Liver (tissue), 9 donors: Measurements from ENCODE around the gene ZMYND19. TPM values are rescaled to one million over a fixed set of nuclear protein-coding genes. Genes with fewer than 3 reads are reported as not detected.

Experiments
- DNase-seq: peaks from one replicate; pipeline ENCODE4 v3.0.0-alpha.2; 2017; ENCODE audit warnings: low spot score
- H3K27ac ChIP-seq, 2 donors: one replicate each; pipeline ENCODE4 v1.7.0; 2013; ENCODE audit warnings: inconsistent platforms in 2 of 2, low read length in 2 of 2, control low read depth in 1 of 2, low read depth in 1 of 2, mild to moderate bottlenecking in 1 of 2
- H3K27me3 ChIP-seq, 4 donors: one replicate each; pipeline versions ENCODE4 v1.6.1 to v1.7.0; 2013; ENCODE audit warnings: low read length in 3 of 4, inconsistent platforms in 1 of 4, mild to moderate bottlenecking in 1 of 4, moderate library complexity in 1 of 4; ENCODE audit not compliant: control insufficient read depth in 4 of 4, insufficient read depth in 4 of 4
- H3K36me3 ChIP-seq, 4 donors: one replicate each; pipeline versions ENCODE4 v1.6.1 to v1.7.0; 2013; ENCODE audit warnings: low read length in 3 of 4, mild to moderate bottlenecking in 3 of 4, low read depth in 1 of 4, moderate library complexity in 1 of 4; ENCODE audit not compliant: control insufficient read depth in 4 of 4, insufficient read depth in 3 of 4
- H3K4me1 ChIP-seq, 4 donors: one replicate each; pipeline versions ENCODE4 v1.6.1 to v1.7.0; 2013; ENCODE audit warnings: low read length in 3 of 4, mild to moderate bottlenecking in 3 of 4, moderate library complexity in 1 of 4; ENCODE audit not compliant: control insufficient read depth in 4 of 4, insufficient read depth in 4 of 4
- H3K4me3 ChIP-seq, 3 donors: one replicate each; pipeline versions ENCODE4 v1.6.1 to v1.7.0; 2013; ENCODE audit warnings: low read length in 3 of 3, control low read depth in 1 of 3, low read depth in 1 of 3, mild to moderate bottlenecking in 1 of 3
- H3K9ac ChIP-seq, 2 donors: one replicate each; pipeline ENCODE4 v1.7.0; 2013; ENCODE audit warnings: low read length in 2 of 2, mild to moderate bottlenecking in 2 of 2, moderate library complexity in 2 of 2, control low read depth in 1 of 2, low read depth in 1 of 2
- H3K9me3 ChIP-seq, 4 donors: one replicate each; pipeline versions ENCODE4 v1.6.1 to v1.7.0; 2013; ENCODE audit warnings: low read length in 3 of 4; ENCODE audit not compliant: control insufficient read depth in 4 of 4
- EGR1 ChIP-seq, 2 donors: IDR thresholded peaks; 2 replicates each; pipeline ENCODE4 v1.6.1; 2016 to 2018; ENCODE audit warnings: antibody characterized with exemption in 2 of 2, low read depth in 2 of 2
- FOXA1 ChIP-seq: IDR thresholded peaks from 2 replicates; pipeline ENCODE4 v1.6.1; 2016; ENCODE audit warnings: antibody characterized with exemption
- FOXA2 ChIP-seq: IDR thresholded peaks from 2 replicates; pipeline ENCODE4 v1.6.1; 2016; ENCODE audit warnings: antibody characterized with exemption
- GABPA ChIP-seq, 2 donors: IDR thresholded peaks in 1 of 2; conservative IDR thresholded peaks in 1 of 2; 2 replicates each; pipeline ENCODE4 v1.6.1; 2016; ENCODE audit warnings: antibody characterized with exemption in 2 of 2, mild to moderate bottlenecking in 1 of 2, moderate library complexity in 1 of 2
- HNF4A ChIP-seq, 2 donors: conservative IDR thresholded peaks; 2 replicates each; pipeline ENCODE4 v1.6.1; 2016; ENCODE audit warnings: antibody characterized with exemption in 2 of 2, mild to moderate bottlenecking in 2 of 2
- HNF4G ChIP-seq: IDR thresholded peaks from 2 replicates; pipeline ENCODE4 v1.6.1; 2016; ENCODE audit warnings: antibody characterized with exemption
- JUND ChIP-seq, 2 donors: IDR thresholded peaks; 2 replicates each; pipeline ENCODE4 v1.6.1; 2016; ENCODE audit warnings: antibody characterized with exemption in 2 of 2
- NR2F2 ChIP-seq: IDR thresholded peaks from 2 replicates; pipeline ENCODE4 v1.6.1; 2016; ENCODE audit warnings: antibody characterized with exemption
- RAD21 ChIP-seq, 2 donors: IDR thresholded peaks; 2 replicates each; pipeline ENCODE4 v1.6.1; 2016; ENCODE audit warnings: antibody characterized with exemption in 2 of 2, mild to moderate bottlenecking in 2 of 2
- RXRA ChIP-seq, 2 donors: IDR thresholded peaks; 2 replicates each; pipeline ENCODE4 v1.6.1; 2017 to 2018; ENCODE audit warnings: antibody characterized with exemption in 2 of 2, mild to moderate bottlenecking in 1 of 2
- SP1 ChIP-seq: IDR thresholded peaks from 2 replicates; pipeline ENCODE4 v1.6.1; 2018; ENCODE audit warnings: antibody characterized with exemption, mild to moderate bottlenecking
- TAF1 ChIP-seq: conservative IDR thresholded peaks from 2 replicates; pipeline ENCODE4 v1.6.1; 2016; ENCODE audit warnings: antibody characterized with exemption, mild to moderate bottlenecking
- YY1 ChIP-seq: IDR thresholded peaks from 2 replicates; pipeline ENCODE4 v1.6.1; 2016; ENCODE audit warnings: antibody characterized with exemption, mild to moderate bottlenecking
- WGBS: extraction: QIAGEN DNeasy Blood & Tissue Kit; methylation state at CpG from one replicate; pipeline ENCODE4 v1.1.7; 2013; 5-methylcytosine and 5-hydroxymethylcytosine counted together
- polyA plus RNA-seq, 2 donors: library from polyadenylated mRNA; stranded (reverse) in 1 of 2; unstranded in 1 of 2; fragments of 200-250 nt in 1 of 2; fragments of >200 nt in 1 of 2; fragmentation: Nextera tagmentation in 1 of 2; extraction: Ambion mirVana in 1 of 2; gene quantifications; one replicate each; pipeline versions ENCODE4 v1.2.1 to v1.2.3, GENCODE V29; 2013 to 2015
- total RNA-seq, 2 donors: library from RNA; depleted of rRNA; stranded (reverse); fragments of >200 nt; gene quantifications; one replicate each; pipeline ENCODE4 v1.2.3, GENCODE V29; 2014
- TF ChIP-seq, protein P1 (sequence below): IDR thresholded peaks from 2 replicates; pipeline ENCODE4 v1.6.1; 2016; ENCODE audit warnings: antibody characterized with exemption, mild to moderate bottlenecking
- TF ChIP-seq, protein P2 (sequence below): IDR thresholded peaks from 2 replicates; pipeline ENCODE4 v1.6.1; 2016; ENCODE audit warnings: antibody characterized with exemption
- TF ChIP-seq, protein P3 (sequence below): fragments of 150-350 bp; IDR thresholded peaks from 2 replicates; pipeline ENCODE4 v1.5.1; 2017; ENCODE audit warnings: improper control_type of control experiment, low read depth, low read length; ENCODE audit not compliant: missing input control
- TF ChIP-seq, protein P4 (sequence below): IDR thresholded peaks from 2 replicates; pipeline ENCODE4 v1.6.1; 2016; ENCODE audit warnings: antibody characterized with exemption
- TF ChIP-seq, protein P5 (sequence below): IDR thresholded peaks from 2 replicates; pipeline ENCODE4 v1.6.1; 2016; ENCODE audit warnings: antibody characterized with exemption
- donor health status: healthy.
- donor health status: healthy.
- donor health status: healthy.
- donor health status: healthy.
- donor health status: healthy.

ZMYND19 gene
- total and polyA plus RNA-seq, 4 donors: 2.4 to 7.1 (median 7.0) TPM

DNA sequence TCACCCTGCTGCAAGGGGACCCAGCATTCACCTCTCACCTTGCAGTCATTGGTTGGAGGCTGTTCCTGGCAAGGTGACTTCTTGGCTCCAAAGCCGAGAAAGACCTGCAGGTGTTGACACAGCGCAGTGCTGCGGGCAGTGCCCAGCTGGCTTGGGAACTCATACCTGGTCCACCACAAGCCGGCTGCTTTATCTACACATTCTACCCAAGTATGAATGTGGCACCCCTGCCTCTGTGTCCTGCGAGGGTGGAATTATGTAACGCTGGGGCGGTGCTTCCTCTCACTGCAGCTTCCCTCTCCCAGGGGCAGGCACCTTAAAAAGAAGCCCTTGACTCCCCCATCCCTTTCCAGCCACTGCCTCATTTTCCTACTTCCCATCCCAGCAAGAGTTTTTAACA, 2.5 kb upstream of the ZMYND19 start:
- Histone ChIP-seq H3K9me3 (no peaks in the 10 kb centered on the region), H3K4me3 (no peak overlapping the region), H3K9ac (peak overlapping the region in 1 of 2 donors; percentile 22), H3K4me1 (peaks cover 5 to 30% (median 22%) of the 10 kb centered on the region in 4 donors), H3K27me3 (no peaks in the 10 kb centered on the region), H3K27ac (no peak overlapping the region), H3K36me3 (peaks cover 0 to 6% (median 0%) of the 10 kb centered on the region in 4 donors)
- TF ChIP-seq FOXA1 (peak; percentile 15), RAD21 (IDR thresholded peaks at IDR 0.05) (no peak), TAF1 (no peak), GABPA (IDR thresholded peaks at IDR 0.05 in 1 of 2, conservative IDR thresholded peaks at IDR 0.05 in 1 of 2) (no peak), FOXA2 (peak; percentile 45)
- TF ChIP-seq, protein P1, sequence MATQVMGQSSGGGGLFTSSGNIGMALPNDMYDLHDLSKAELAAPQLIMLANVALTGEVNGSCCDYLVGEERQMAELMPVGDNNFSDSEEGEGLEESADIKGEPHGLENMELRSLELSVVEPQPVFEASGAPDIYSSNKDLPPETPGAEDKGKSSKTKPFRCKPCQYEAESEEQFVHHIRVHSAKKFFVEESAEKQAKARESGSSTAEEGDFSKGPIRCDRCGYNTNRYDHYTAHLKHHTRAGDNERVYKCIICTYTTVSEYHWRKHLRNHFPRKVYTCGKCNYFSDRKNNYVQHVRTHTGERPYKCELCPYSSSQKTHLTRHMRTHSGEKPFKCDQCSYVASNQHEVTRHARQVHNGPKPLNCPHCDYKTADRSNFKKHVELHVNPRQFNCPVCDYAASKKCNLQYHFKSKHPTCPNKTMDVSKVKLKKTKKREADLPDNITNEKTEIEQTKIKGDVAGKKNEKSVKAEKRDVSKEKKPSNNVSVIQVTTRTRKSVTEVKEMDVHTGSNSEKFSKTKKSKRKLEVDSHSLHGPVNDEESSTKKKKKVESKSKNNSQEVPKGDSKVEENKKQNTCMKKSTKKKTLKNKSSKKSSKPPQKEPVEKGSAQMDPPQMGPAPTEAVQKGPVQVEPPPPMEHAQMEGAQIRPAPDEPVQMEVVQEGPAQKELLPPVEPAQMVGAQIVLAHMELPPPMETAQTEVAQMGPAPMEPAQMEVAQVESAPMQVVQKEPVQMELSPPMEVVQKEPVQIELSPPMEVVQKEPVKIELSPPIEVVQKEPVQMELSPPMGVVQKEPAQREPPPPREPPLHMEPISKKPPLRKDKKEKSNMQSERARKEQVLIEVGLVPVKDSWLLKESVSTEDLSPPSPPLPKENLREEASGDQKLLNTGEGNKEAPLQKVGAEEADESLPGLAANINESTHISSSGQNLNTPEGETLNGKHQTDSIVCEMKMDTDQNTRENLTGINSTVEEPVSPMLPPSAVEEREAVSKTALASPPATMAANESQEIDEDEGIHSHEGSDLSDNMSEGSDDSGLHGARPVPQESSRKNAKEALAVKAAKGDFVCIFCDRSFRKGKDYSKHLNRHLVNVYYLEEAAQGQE: no peak
- DNase-seq: no peak
- WGBS: 29% methylated on average over 7 of the region's 7 CpGs

DNA sequence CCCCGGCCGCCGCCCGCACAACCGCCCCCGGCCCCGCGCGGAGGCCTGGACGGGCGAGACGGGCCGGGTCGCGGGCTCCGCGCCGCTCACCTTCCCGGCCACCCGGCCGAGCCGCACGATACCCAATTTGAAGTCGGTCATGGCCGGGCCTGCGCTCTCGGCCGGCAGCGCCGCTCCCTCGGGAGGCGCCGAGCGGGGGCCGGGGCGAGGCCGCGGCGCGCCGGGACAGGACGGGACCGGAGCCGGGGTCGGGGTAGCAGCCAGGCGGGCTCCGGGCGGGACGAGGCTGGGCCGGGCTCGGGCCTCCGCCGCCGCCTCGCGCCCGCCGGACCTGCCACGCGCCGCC, 216 bp downstream of the ZMYND19 start:
- peak overlapping the region in 2 of 3 donors; percentile 16 to 86 for H3K4me3 ChIP-seq
- TF ChIP-seq, protein P2, sequence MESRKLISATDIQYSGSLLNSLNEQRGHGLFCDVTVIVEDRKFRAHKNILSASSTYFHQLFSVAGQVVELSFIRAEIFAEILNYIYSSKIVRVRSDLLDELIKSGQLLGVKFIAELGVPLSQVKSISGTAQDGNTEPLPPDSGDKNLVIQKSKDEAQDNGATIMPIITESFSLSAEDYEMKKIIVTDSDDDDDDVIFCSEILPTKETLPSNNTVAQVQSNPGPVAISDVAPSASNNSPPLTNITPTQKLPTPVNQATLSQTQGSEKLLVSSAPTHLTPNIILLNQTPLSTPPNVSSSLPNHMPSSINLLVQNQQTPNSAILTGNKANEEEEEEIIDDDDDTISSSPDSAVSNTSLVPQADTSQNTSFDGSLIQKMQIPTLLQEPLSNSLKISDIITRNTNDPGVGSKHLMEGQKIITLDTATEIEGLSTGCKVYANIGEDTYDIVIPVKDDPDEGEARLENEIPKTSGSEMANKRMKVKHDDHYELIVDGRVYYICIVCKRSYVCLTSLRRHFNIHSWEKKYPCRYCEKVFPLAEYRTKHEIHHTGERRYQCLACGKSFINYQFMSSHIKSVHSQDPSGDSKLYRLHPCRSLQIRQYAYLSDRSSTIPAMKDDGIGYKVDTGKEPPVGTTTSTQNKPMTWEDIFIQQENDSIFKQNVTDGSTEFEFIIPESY: no peak
- TF ChIP-seq FOXA2: no peak
- TF ChIP-seq, protein P1: no peak
- no peak for TF ChIP-seq TAF1
- TF ChIP-seq, protein P3, sequence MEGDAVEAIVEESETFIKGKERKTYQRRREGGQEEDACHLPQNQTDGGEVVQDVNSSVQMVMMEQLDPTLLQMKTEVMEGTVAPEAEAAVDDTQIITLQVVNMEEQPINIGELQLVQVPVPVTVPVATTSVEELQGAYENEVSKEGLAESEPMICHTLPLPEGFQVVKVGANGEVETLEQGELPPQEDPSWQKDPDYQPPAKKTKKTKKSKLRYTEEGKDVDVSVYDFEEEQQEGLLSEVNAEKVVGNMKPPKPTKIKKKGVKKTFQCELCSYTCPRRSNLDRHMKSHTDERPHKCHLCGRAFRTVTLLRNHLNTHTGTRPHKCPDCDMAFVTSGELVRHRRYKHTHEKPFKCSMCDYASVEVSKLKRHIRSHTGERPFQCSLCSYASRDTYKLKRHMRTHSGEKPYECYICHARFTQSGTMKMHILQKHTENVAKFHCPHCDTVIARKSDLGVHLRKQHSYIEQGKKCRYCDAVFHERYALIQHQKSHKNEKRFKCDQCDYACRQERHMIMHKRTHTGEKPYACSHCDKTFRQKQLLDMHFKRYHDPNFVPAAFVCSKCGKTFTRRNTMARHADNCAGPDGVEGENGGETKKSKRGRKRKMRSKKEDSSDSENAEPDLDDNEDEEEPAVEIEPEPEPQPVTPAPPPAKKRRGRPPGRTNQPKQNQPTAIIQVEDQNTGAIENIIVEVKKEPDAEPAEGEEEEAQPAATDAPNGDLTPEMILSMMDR: no peak
- no peak for TF ChIP-seq HNF4G
- TF ChIP-seq SP1: no peak
- TF ChIP-seq EGR1 (IDR thresholded peaks at IDR 0.05; ENCODE audit: low read depth in 2 of 2): no peak
- TF ChIP-seq YY1: no peak
- TF ChIP-seq RXRA (IDR thresholded peaks at IDR 0.05): no peak
- TF ChIP-seq NR2F2: no peak
- no peak for TF ChIP-seq RAD21 (IDR thresholded peaks at IDR 0.05)
- TF ChIP-seq, protein P4, sequence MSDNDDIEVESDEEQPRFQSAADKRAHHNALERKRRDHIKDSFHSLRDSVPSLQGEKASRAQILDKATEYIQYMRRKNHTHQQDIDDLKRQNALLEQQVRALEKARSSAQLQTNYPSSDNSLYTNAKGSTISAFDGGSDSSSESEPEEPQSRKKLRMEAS: no peak
- no peak for TF ChIP-seq JUND (IDR thresholded peaks at IDR 0.05)
- no peak for TF ChIP-seq FOXA1
- TF ChIP-seq GABPA (IDR thresholded peaks at IDR 0.05 in 1 of 2, conservative IDR thresholded peaks at IDR 0.05 in 1 of 2): no peak
- TF ChIP-seq HNF4A (conservative IDR thresholded peaks at IDR 0.05): no peak
- TF ChIP-seq, protein P5, sequence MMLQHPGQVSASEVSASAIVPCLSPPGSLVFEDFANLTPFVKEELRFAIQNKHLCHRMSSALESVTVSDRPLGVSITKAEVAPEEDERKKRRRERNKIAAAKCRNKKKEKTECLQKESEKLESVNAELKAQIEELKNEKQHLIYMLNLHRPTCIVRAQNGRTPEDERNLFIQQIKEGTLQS: no peak
- no peak overlapping the region for H3K9ac ChIP-seq
- H3K27ac ChIP-seq: no peak overlapping the region
- H3K36me3 ChIP-seq: peaks cover 4 to 19% (median 13%) of the 10 kb centered on the region in 4 donors
- peaks cover 5 to 30% (median 22%) of the 10 kb centered on the region in 4 donors for H3K4me1 ChIP-seq
- no peak for DNase-seq
- H3K27me3 ChIP-seq: no peaks in the 10 kb centered on the region
- 2% methylated on average over 61 of the region's 61 CpGs for WGBS
- H3K9me3 ChIP-seq: no peaks in the 10 kb centered on the region
